Measurements from ENCODE around the gene UBR3. TPM values are rescaled to one million over a fixed set of nuclear protein-coding genes. Genes with fewer than 3 reads are reported as not detected.

The UBR3 gene
- total RNA-seq, 1 experiment from 2014 or later: 21.9 TPM

GRCh38 chr2:169994752-169995151, 167.5 kb downstream of the UBR3 start:
- Histone ChIP-seq H3T11ph (ENCODE audit: low read length) (no peak overlapping the region), H3K23ac (ENCODE audit: insufficient read length, low read depth, low read length) (no peak overlapping the region), H2BK20ac (ENCODE audit: low read depth, low read length, poor library complexity, severe bottlenecking) (no peak overlapping the region), H4K20me1 (ENCODE audit: control insufficient read depth, insufficient read depth, insufficient read length) (no peaks in the 10 kb centered on the region), H4K91ac (ENCODE audit: insufficient read length, low read depth, low read length) (no peak overlapping the region), H3K79me1 (ENCODE audit: insufficient read depth, low read depth, low read length, poor library complexity, severe bottlenecking) (no peaks in the 10 kb centered on the region), H3K79me2 (ENCODE audit: insufficient read depth, low read length) (no peaks in the 10 kb centered on the region), H2AK5ac (ENCODE audit: insufficient read length, low read length) (no peak overlapping the region), H2BK12ac (ENCODE audit: insufficient read length, low read depth, low read length) (no peak overlapping the region), H3K56ac (ENCODE audit: insufficient read length, low read depth, low read length) (no peak overlapping the region), H3K4me1 (ENCODE audit: insufficient read depth, low read length) (no peaks in the 10 kb centered on the region), H3K23me2 (ENCODE audit: insufficient read length, low read depth, low read length, poor library complexity, severe bottlenecking) (no peaks in the 10 kb centered on the region), H3K4ac (ENCODE audit: low read depth, low read length) (no peak overlapping the region), H2BK15ac (ENCODE audit: low read depth, low read length) (no peak overlapping the region), H3K9me3 (ENCODE audit: control insufficient read depth, low read depth, low read length) (no peaks in the 10 kb centered on the region), H3K27me3 (ENCODE audit: insufficient read depth, low read length) (no peaks in the 10 kb centered on the region), H4K5ac (ENCODE audit: insufficient read length, low read depth, low read length) (no peak overlapping the region), H2BK120ac (ENCODE audit: low read depth, low read length, poor library complexity, severe bottlenecking) (no peak overlapping the region), H3K27ac (ENCODE audit: insufficient read length, low read depth, low read length) (no peak overlapping the region), H3K4me2 (ENCODE audit: insufficient read depth, insufficient read length, low read length) (no peak overlapping the region), H3K18ac (ENCODE audit: insufficient read length, low read depth, low read length) (no peak overlapping the region), H2BK5ac (ENCODE audit: insufficient read length, low read length) (no peak overlapping the region), H2AFZ (ENCODE audit: low read length) (no peak overlapping the region), H3K14ac (ENCODE audit: insufficient read depth, low read length) (no peak overlapping the region), H4K8ac (replicated peaks; ENCODE audit: insufficient read length, low read depth, low read length) (no peak overlapping the region), H3K9ac (ENCODE audit: extremely low read depth, insufficient read length, low read length) (no peak overlapping the region)
- Mint-ChIP-seq H3K9me3 (peaks cover 5 to 12% of the 10 kb centered on the region in 2 experiments; a peak in 4 of 5 replicates), H3K4me3 (no peak overlapping the region), H3K27me3 (ENCODE audit: low read depth) (no peaks in the 10 kb centered on the region), H3K4me1 (no peaks in the 10 kb centered on the region), H3K36me3 (ENCODE audit: insufficient read depth in 1 of 3, low read depth in 3 of 3) (peaks cover 16 to 37% (median 32%) of the 10 kb centered on the region in 3 experiments; a peak in 6 of 7 replicates), H3K27ac (no peak overlapping the region)
- no peak for DNase-seq
- TF ChIP-seq CTCF (conservative IDR thresholded peaks at IDR 0.05): no peak
- WGBS (ENCODE audit: extremely low coverage, insufficient read length, low lambda C conversion rate): no CpG with 5 or more reads among the region's 2 CpGs

Measured in H9 (cell line).